Measurements from ENCODE around the gene CTNNA3.

Gene CTNNA3

GRCh38 chr10:65968871-65969270, 1727.1 kb downstream of the CTNNA3 start:
- no peak overlapping the region for H3K4me3 ChIP-seq
- no peak overlapping the region for H3K4me2 ChIP-seq
- H3K9me3 ChIP-seq, result no peaks in the 10 kb centered on the region
- H3K36me3 ChIP-seq, result no peaks in the 10 kb centered on the region
- no peak for TF ChIP-seq Cebpa-rat (IDR thresholded peaks at IDR 0.05)
- H3K4me1 ChIP-seq, result no peaks in the 10 kb centered on the region
- no peaks in the 10 kb centered on the region for H4K20me1 ChIP-seq
- no peaks in the 10 kb centered on the region for H3K27me3 ChIP-seq
- no peak overlapping the region for H3K27ac ChIP-seq
- H3K9ac ChIP-seq, result no peak overlapping the region

GRCh38 chr10:65968437-65968836, 1727.6 kb downstream of the CTNNA3 start:
- Histone ChIP-seq H3K27ac (no peak overlapping the region), H3K4me3 (no peak overlapping the region), H3K4me2 (no peak overlapping the region), H3K9ac (no peak overlapping the region), H3K27me3 (no peaks in the 10 kb centered on the region), H3K9me3 (no peaks in the 10 kb centered on the region), H4K20me1 (no peaks in the 10 kb centered on the region), H3K4me1 (no peaks in the 10 kb centered on the region), H3K36me3 (no peaks in the 10 kb centered on the region)
- TF ChIP-seq Cebpa-rat (IDR thresholded peaks at IDR 0.05), result no peak

GRCh38 chr10:65964205-65964604, 1731.8 kb downstream of the CTNNA3 start:
- no peaks in the 10 kb centered on the region for H4K20me1 ChIP-seq
- no peak overlapping the region for H3K4me2 ChIP-seq
- H3K9me3 ChIP-seq, result no peaks in the 10 kb centered on the region
- H3K4me1 ChIP-seq, result no peaks in the 10 kb centered on the region
- no peaks in the 10 kb centered on the region for H3K36me3 ChIP-seq
- no peak overlapping the region for H3K27ac ChIP-seq
- no peaks in the 10 kb centered on the region for H3K27me3 ChIP-seq
- H3K9ac ChIP-seq, result no peak overlapping the region
- H3K4me3 ChIP-seq, result no peak overlapping the region
- TF ChIP-seq Cebpa-rat (IDR thresholded peaks at IDR 0.05), result no peak

- TF ChIP-seq Cebpa-rat (IDR thresholded peaks at IDR 0.05), result no peak
- Histone ChIP-seq H3K9ac (no peak overlapping the region), H3K4me1 (no peaks in the 10 kb centered on the region), H3K27ac (no peak overlapping the region), H3K9me3 (no peaks in the 10 kb centered on the region), H4K20me1 (no peaks in the 10 kb centered on the region), H3K27me3 (no peaks in the 10 kb centered on the region), H3K4me3 (no peak overlapping the region), H3K36me3 (no peaks in the 10 kb centered on the region), H3K4me2 (no peak overlapping the region)
Measured at GRCh38 chr10:65952086-65952485, 1743.9 kb downstream of the CTNNA3 start.

GRCh38 chr10:65950075-65950474, 1745.9 kb downstream of the CTNNA3 start:
- Histone ChIP-seq H3K4me1 (no peaks in the 10 kb centered on the region), H3K9me3 (no peaks in the 10 kb centered on the region), H3K4me3 (no peak overlapping the region), H3K36me3 (no peaks in the 10 kb centered on the region), H3K4me2 (no peak overlapping the region), H3K27me3 (no peaks in the 10 kb centered on the region), H4K20me1 (no peaks in the 10 kb centered on the region), H3K27ac (no peak overlapping the region), H3K9ac (no peak overlapping the region)
- TF ChIP-seq Cebpa-rat (IDR thresholded peaks at IDR 0.05), result no peak

- Histone ChIP-seq H3K27me3 (no peaks in the 10 kb centered on the region), H3K36me3 (no peaks in the 10 kb centered on the region), H3K4me1 (no peaks in the 10 kb centered on the region), H3K4me2 (no peak overlapping the region), H3K4me3 (no peak overlapping the region), H3K9me3 (no peaks in the 10 kb centered on the region), H3K27ac (no peak overlapping the region), H3K9ac (no peak overlapping the region), H4K20me1 (no peaks in the 10 kb centered on the region)
- TF ChIP-seq Cebpa-rat (IDR thresholded peaks at IDR 0.05), result no peak
Measured at GRCh38 chr10:65949526-65949925, 1746.5 kb downstream of the CTNNA3 start.

GRCh38 chr10:65945061-65945460, 1750.9 kb downstream of the CTNNA3 start:
- Histone ChIP-seq H3K9ac (no peak overlapping the region), H3K9me3 (no peaks in the 10 kb centered on the region), H4K20me1 (no peaks in the 10 kb centered on the region), H3K27me3 (no peaks in the 10 kb centered on the region), H3K4me2 (no peak overlapping the region), H3K4me1 (no peaks in the 10 kb centered on the region), H3K27ac (no peak overlapping the region), H3K4me3 (no peak overlapping the region), H3K36me3 (no peaks in the 10 kb centered on the region)
- no peak for TF ChIP-seq Cebpa-rat (IDR thresholded peaks at IDR 0.05)

GRCh38 chr10:65943451-65943850, 1752.5 kb downstream of the CTNNA3 start:
- Histone ChIP-seq H3K4me1 (no peaks in the 10 kb centered on the region), H3K9ac (no peak overlapping the region), H3K9me3 (no peaks in the 10 kb centered on the region), H3K27ac (no peak overlapping the region), H4K20me1 (no peaks in the 10 kb centered on the region), H3K4me2 (no peak overlapping the region), H3K27me3 (no peaks in the 10 kb centered on the region), H3K4me3 (no peak overlapping the region), H3K36me3 (no peaks in the 10 kb centered on the region)
- no peak for TF ChIP-seq Cebpa-rat (IDR thresholded peaks at IDR 0.05)

GRCh38 chr10:65940816-65941662, 1755.0 kb downstream of the CTNNA3 start:
- Histone ChIP-seq H3K27ac (no peak overlapping the region), H3K4me2 (no peak overlapping the region), H3K4me3 (no peak overlapping the region), H3K9ac (no peak overlapping the region), H3K4me1 (no peaks in the 10 kb centered on the region), H3K9me3 (no peaks in the 10 kb centered on the region), H4K20me1 (no peaks in the 10 kb centered on the region), H3K36me3 (no peaks in the 10 kb centered on the region), H3K27me3 (no peaks in the 10 kb centered on the region)
- TF ChIP-seq Cebpa-rat (IDR thresholded peaks at IDR 0.05), result no peak

GRCh38 chr10:65940105-65940504, 1755.9 kb downstream of the CTNNA3 start:
- no peaks in the 10 kb centered on the region for H3K36me3 ChIP-seq
- no peaks in the 10 kb centered on the region for H3K9me3 ChIP-seq
- TF ChIP-seq Cebpa-rat (IDR thresholded peaks at IDR 0.05), result no peak
- H4K20me1 ChIP-seq, result no peaks in the 10 kb centered on the region
- no peak overlapping the region for H3K9ac ChIP-seq
- no peak overlapping the region for H3K4me3 ChIP-seq
- no peak overlapping the region for H3K27ac ChIP-seq
- H3K27me3 ChIP-seq, result no peaks in the 10 kb centered on the region
- no peaks in the 10 kb centered on the region for H3K4me1 ChIP-seq
- H3K4me2 ChIP-seq, result no peak overlapping the region

Data from BLaER1 (cell line).